Common myeloid progenitor, CD34-positive (primary cell): ENCODE measurements around the gene TMEM163. TPM values are rescaled to one million over a fixed set of nuclear protein-coding genes. Genes with fewer than 3 reads are reported as not detected.
A peak's percentile ranks its signal among the peaks of the same experiment; 100 is the strongest.

Experiments
- CTCF ChIA-PET: fragments of 350-600 bp; sonication (Branson Sonifier 250); formaldehyde crosslinking; loops from one replicate; lab custom pipeline; 2021; ENCODE audit warnings: antibody characterized with exemption; lab: Charles Lee
- POLR2A ChIA-PET: fragments of 350-600 bp; sonication (Branson Sonifier 250); formaldehyde crosslinking; loops from one replicate; lab custom pipeline; 2021; ENCODE audit warnings: antibody characterized with exemption; lab: Charles Lee
- DNase-seq, 3 donors: peaks; one replicate each; pipeline versions ENCODE4 v3.0.0 to v3.0.0-alpha.2; 2013
- H3K27ac ChIP-seq, 2 experiments: 1 replicate in 1 of 2; 2 replicates in 1 of 2; pipeline ENCODE4 v1.7.0; 2013; ENCODE audit warnings: inconsistent platforms in 2 of 2, low read length in 2 of 2, mild to moderate bottlenecking in 2 of 2, low read depth in 1 of 2, moderate library complexity in 1 of 2; ENCODE audit not compliant: severe bottlenecking in 2 of 2, insufficient read depth in 1 of 2, poor library complexity in 1 of 2
- H3K27me3 ChIP-seq, 5 experiments: replicated peaks in 2 of 5; 1 replicate in 3 of 5; 2 replicates in 2 of 5; pipeline versions ENCODE4 v1.6.1 to v1.7.0; 2013; ENCODE audit warnings: low read length in 4 of 5, mild to moderate bottlenecking in 2 of 5, moderate library complexity in 2 of 5, inconsistent platforms in 1 of 5; ENCODE audit not compliant: insufficient read depth in 5 of 5, control insufficient read depth in 4 of 5
- H3K36me3 ChIP-seq, 4 experiments: 1 replicate in 2 of 4; 2 replicates in 2 of 4; pipeline versions ENCODE4 v1.6.1 to v1.7.0; 2013; ENCODE audit warnings: low read length in 3 of 4, control low read depth in 1 of 4, mild to moderate bottlenecking in 1 of 4; ENCODE audit not compliant: control insufficient read depth in 4 of 4, insufficient read depth in 4 of 4
- H3K4me1 ChIP-seq, 4 experiments: 1 replicate in 3 of 4; 2 replicates in 1 of 4; pipeline versions ENCODE4 v1.6.1 to v1.7.1; 2013; ENCODE audit warnings: low read length in 3 of 4, mild to moderate bottlenecking in 3 of 4, control low read depth in 1 of 4, inconsistent platforms in 1 of 4, moderate library complexity in 1 of 4; ENCODE audit not compliant: control insufficient read depth in 4 of 4, insufficient read depth in 4 of 4; ENCODE audit errors: control extremely low read depth in 1 of 4
- H3K4me3 ChIP-seq, 7 experiments: 1 replicate in 4 of 7; 2 replicates in 3 of 7; pipeline versions ENCODE4 v1.5.1 to v1.7.0; 2013; ENCODE audit warnings: mild to moderate bottlenecking in 7 of 7, low read length in 6 of 7, moderate library complexity in 6 of 7, inconsistent platforms in 2 of 7, low read depth in 2 of 7, control low read depth in 1 of 7; ENCODE audit not compliant: insufficient read depth in 4 of 7, control insufficient read depth in 1 of 7; ENCODE audit errors: extremely low read depth in 1 of 7
- H3K9me3 ChIP-seq, 5 experiments: 1 replicate in 4 of 5; 2 replicates in 1 of 5; pipeline versions ENCODE4 v1.6.1 to v1.7.1; 2013; ENCODE audit warnings: low read length in 4 of 5, mild to moderate bottlenecking in 2 of 5, inconsistent platforms in 1 of 5, low read depth in 1 of 5, moderate library complexity in 1 of 5; ENCODE audit not compliant: control insufficient read depth in 4 of 5, insufficient read depth in 2 of 5; ENCODE audit errors: control extremely low read depth in 1 of 5
- whole genome bisulfite sequencing: methylation state at CpG from one replicate; pipeline ENCODE4 v1.1.5; 2013; ENCODE audit not compliant: insufficient coverage; 5-methylcytosine and 5-hydroxymethylcytosine counted together
- polyA plus RNA-seq: library from polyadenylated mRNA; unstranded; fragments of 120-200 nt; gene quantifications from one replicate; pipeline ENCODE4 v1.2.1, GENCODE V29; 2013

The TMEM163 gene
- polyA plus RNA-seq = 15.7 TPM

GRCh38 chr2:134718817-134719814 is at the start of gene TMEM163:
TMEM163 (minus strand) TSS chr2:134719000.
- H3K27ac ChIP-seq = no peak within 1 kb of the TSS
- H3K4me3 ChIP-seq = peak within 1 kb of the TSS; percentile 55 to 77 (median 68)
- H3K27me3 ChIP-seq = peaks cover 0 to 8% (median 0%) of the 10 kb centered on the region in 5 experiments
- peaks cover 3 to 44% (median 27%) of the 10 kb centered on the region in 4 experiments for H3K4me1 ChIP-seq
- no peaks in the 10 kb centered on the region for H3K9me3 ChIP-seq
- H3K36me3 ChIP-seq = no peaks in the 10 kb centered on the region
- peak in 2 of 3 donors; percentile 61 to 74 for DNase-seq
- 11% methylated on average over 56 of the region's 99 CpGs for WGBS
- ChIA-PET POLR2A (no interaction called here), CTCF (interaction anchor here (0.7 to 1.3 kb wide), 7 partner anchors 15 to 250 kb away, joined by 3 to 4 read pairs (median 3); no protein-coding TSS in a partner anchor)

GRCh38 chr2:134766583-134766982 is 47.8 kb upstream of the TMEM163 start:
- Histone ChIP-seq H3K9me3 (peaks cover 0 to 7% (median 3%) of the 10 kb centered on the region in 5 experiments), H3K4me1 (peaks cover 0 to 10% (median 5%) of the 10 kb centered on the region in 4 experiments), H3K27me3 (no peaks in the 10 kb centered on the region), H3K36me3 (no peaks in the 10 kb centered on the region), H3K27ac (no peak overlapping the region), H3K4me3 (no peak overlapping the region)
- ChIA-PET CTCF (no interaction called here), POLR2A (no interaction called here)
- no peak for DNase-seq
- 100% methylated on average over 3 of the region's 5 CpGs for WGBS

- Histone ChIP-seq H3K4me3 (no peak overlapping the region), H3K36me3 (no peaks in the 10 kb centered on the region), H3K27me3 (no peaks in the 10 kb centered on the region), H3K27ac (no peak overlapping the region), H3K9me3 (peaks cover 0 to 7% (median 3%) of the 10 kb centered on the region in 5 experiments), H3K4me1 (peaks cover 0 to 10% (median 5%) of the 10 kb centered on the region in 4 experiments)
- DNase-seq = no peak
- POLR2A ChIA-PET = no interaction called here
- CTCF ChIA-PET = interaction anchor here (1.5 kb wide), 1 partner anchor 315 kb away, joined by 3 read pairs; no protein-coding TSS in a partner anchor
Measured at GRCh38 chr2:134765987-134766386, 47.2 kb upstream of the TMEM163 start.

GRCh38 chr2:134764164-134764563 is 45.4 kb upstream of the TMEM163 start:
- no peak overlapping the region for H3K4me3 ChIP-seq
- CTCF ChIA-PET = interaction anchor here (1.0 kb wide), 2 partner anchors 11 to 12 kb away, joined by 3 read pairs; no protein-coding TSS in a partner anchor

GRCh38 chr2:134763164-134763710 is 44.4 kb upstream of the TMEM163 start:
- H3K9me3 ChIP-seq = peaks cover 0 to 7% (median 3%) of the 10 kb centered on the region in 5 experiments
- peak; percentile 59 to 89 (median 85) for DNase-seq
- no peaks in the 10 kb centered on the region for H3K27me3 ChIP-seq
- peak overlapping the region; percentile 4 to 60 for H3K27ac ChIP-seq
- ChIA-PET CTCF (interaction anchor here (1.0 kb wide), 1 partner anchor 10 kb away, joined by 3 read pairs; no protein-coding TSS in a partner anchor), POLR2A (no interaction called here)
- 61% methylated on average over 3 of the region's 4 CpGs for WGBS
- H3K4me3 ChIP-seq = no peak overlapping the region
- no peaks in the 10 kb centered on the region for H3K36me3 ChIP-seq
- H3K4me1 ChIP-seq = peaks cover 1 to 10% (median 10%) of the 10 kb centered on the region in 4 experiments

More at GRCh38 chr2:134764164-134764563, 45.4 kb upstream of the TMEM163 start:
- no CpG with 5 or more reads among the region's 1 CpG for WGBS
- H3K36me3 ChIP-seq = no peaks in the 10 kb centered on the region
- no peak overlapping the region for H3K27ac ChIP-seq
- POLR2A ChIA-PET = interaction anchor here (0.8 kb wide), 1 partner anchor 645 kb away, joined by 5 read pairs; no protein-coding TSS in a partner anchor
- H3K27me3 ChIP-seq = no peaks in the 10 kb centered on the region
- peaks cover 0 to 7% (median 3%) of the 10 kb centered on the region in 5 experiments for H3K9me3 ChIP-seq
- peak in 2 of 3 donors; percentile 36 to 59 for DNase-seq
- H3K4me1 ChIP-seq = peaks cover 0 to 10% (median 5%) of the 10 kb centered on the region in 4 experiments

GRCh38 chr2:134762508-134762907 is 43.7 kb upstream of the TMEM163 start:
- H3K4me1 ChIP-seq = peaks cover 4 to 13% (median 10%) of the 10 kb centered on the region in 4 experiments
- 57% methylated on average over 2 of the region's 2 CpGs for WGBS
- no peak overlapping the region for H3K4me3 ChIP-seq
- H3K9me3 ChIP-seq = peaks cover 0 to 7% (median 3%) of the 10 kb centered on the region in 5 experiments
- ChIA-PET POLR2A (no interaction called here), CTCF (interaction anchor here (0.7 kb wide), 1 partner anchor 13 kb away, joined by 3 read pairs; no protein-coding TSS in a partner anchor)
- H3K27me3 ChIP-seq = no peaks in the 10 kb centered on the region
- H3K36me3 ChIP-seq = no peaks in the 10 kb centered on the region
- no peak overlapping the region for H3K27ac ChIP-seq
- no peak for DNase-seq
